ENCODE measurements around the gene CCSER1.

Gene CCSER1

GRCh38 chr4:90598741-90599140 is 471.5 kb downstream of the CCSER1 start:
- Histone ChIP-seq H2AFZ (ENCODE audit: low read depth, low read length) (no peak overlapping the region), H3K4me3 (ENCODE audit: low read depth in 1 of 2, low read length in 2 of 2) (no peak overlapping the region), H3K9me3 (ENCODE audit: insufficient read depth, low read length, severe bottlenecking) (no peaks in the 10 kb centered on the region), H3K9ac (ENCODE audit: low read depth, low read length) (no peak overlapping the region), H3K27ac (ENCODE audit: low read length) (no peak overlapping the region), H3K4me2 (ENCODE audit: insufficient read depth, low read length) (no peak overlapping the region), H3K27me3 (ENCODE audit: insufficient read depth, low read length, poor library complexity) (no peaks in the 10 kb centered on the region), H4K20me1 (ENCODE audit: insufficient read depth, low read length) (no peaks in the 10 kb centered on the region), H3K36me3 (ENCODE audit: insufficient read depth, low read length) (no peaks in the 10 kb centered on the region), H3K79me2 (ENCODE audit: insufficient read depth, low read length) (no peaks in the 10 kb centered on the region), H3K4me1 (ENCODE audit: insufficient read depth, low read length) (no peaks in the 10 kb centered on the region)
- DNase-seq: no peak
- ATAC-seq (ENCODE audit: insufficient read depth, low read depth): no peak
- TF ChIP-seq CTCF (IDR thresholded peaks at IDR 0.05; ENCODE audit: borderline replicate concordance, extremely low read depth, low read length, poor library complexity, severe bottlenecking) (no peak), EZH2 (IDR thresholded peaks at IDR 0.05; ENCODE audit: borderline replicate concordance, low read depth, low read length, severe bottlenecking) (no peak)

GRCh38 chr4:90602726-90603125 is 475.5 kb downstream of the CCSER1 start:
- no peak overlapping the region for H3K4me3 ChIP-seq (ENCODE audit: low read depth in 1 of 2, low read length in 2 of 2)
- H3K27me3 ChIP-seq (ENCODE audit: insufficient read depth, low read length, poor library complexity): no peaks in the 10 kb centered on the region
- no peak overlapping the region for H3K27ac ChIP-seq (ENCODE audit: low read length)
- no peak overlapping the region for H3K4me2 ChIP-seq (ENCODE audit: insufficient read depth, low read length)
- ATAC-seq (ENCODE audit: insufficient read depth, low read depth) (no peak), DNase-seq (no peak)
- no peaks in the 10 kb centered on the region for H4K20me1 ChIP-seq (ENCODE audit: insufficient read depth, low read length)
- no peaks in the 10 kb centered on the region for H3K79me2 ChIP-seq (ENCODE audit: insufficient read depth, low read length)
- H3K36me3 ChIP-seq (ENCODE audit: insufficient read depth, low read length): no peaks in the 10 kb centered on the region
- TF ChIP-seq CTCF (IDR thresholded peaks at IDR 0.05; ENCODE audit: borderline replicate concordance, extremely low read depth, low read length, poor library complexity, severe bottlenecking): no peak
- H2AFZ ChIP-seq (ENCODE audit: low read depth, low read length): no peak overlapping the region
- no peaks in the 10 kb centered on the region for H3K4me1 ChIP-seq (ENCODE audit: insufficient read depth, low read length)
- H3K9ac ChIP-seq (ENCODE audit: low read depth, low read length): no peak overlapping the region
- no peaks in the 10 kb centered on the region for H3K9me3 ChIP-seq (ENCODE audit: insufficient read depth, low read length, severe bottlenecking)

GRCh38 chr4:90603540-90603939 is 476.3 kb downstream of the CCSER1 start:
- no peak for TF ChIP-seq CTCF (IDR thresholded peaks at IDR 0.05; ENCODE audit: borderline replicate concordance, extremely low read depth, low read length, poor library complexity, severe bottlenecking)
- TF ChIP-seq EZH2 (IDR thresholded peaks at IDR 0.05; ENCODE audit: borderline replicate concordance, low read depth, low read length, severe bottlenecking): no peak

GRCh38 chr4:90606781-90607180 is 479.6 kb downstream of the CCSER1 start:
- H3K4me2 ChIP-seq (ENCODE audit: insufficient read depth, low read length): no peak overlapping the region
- H2AFZ ChIP-seq (ENCODE audit: low read depth, low read length): no peak overlapping the region
- ATAC-seq (ENCODE audit: insufficient read depth, low read depth) (no peak), DNase-seq (no peak)
- H3K9me3 ChIP-seq (ENCODE audit: insufficient read depth, low read length, severe bottlenecking): no peaks in the 10 kb centered on the region
- H3K27me3 ChIP-seq (ENCODE audit: insufficient read depth, low read length, poor library complexity): no peaks in the 10 kb centered on the region
- no peak overlapping the region for H3K9ac ChIP-seq (ENCODE audit: low read depth, low read length)
- H3K27ac ChIP-seq (ENCODE audit: low read length): no peak overlapping the region
- TF ChIP-seq EZH2 (IDR thresholded peaks at IDR 0.05; ENCODE audit: borderline replicate concordance, low read depth, low read length, severe bottlenecking) (no peak), CTCF (IDR thresholded peaks at IDR 0.05; ENCODE audit: borderline replicate concordance, extremely low read depth, low read length, poor library complexity, severe bottlenecking) (no peak)
- no peak overlapping the region for H3K4me3 ChIP-seq (ENCODE audit: low read depth in 1 of 2, low read length in 2 of 2)
- no peaks in the 10 kb centered on the region for H3K79me2 ChIP-seq (ENCODE audit: insufficient read depth, low read length)
- no peaks in the 10 kb centered on the region for H4K20me1 ChIP-seq (ENCODE audit: insufficient read depth, low read length)
- H3K4me1 ChIP-seq (ENCODE audit: insufficient read depth, low read length): no peaks in the 10 kb centered on the region
- H3K36me3 ChIP-seq (ENCODE audit: insufficient read depth, low read length): no peaks in the 10 kb centered on the region

More at GRCh38 chr4:90603540-90603939, 476.3 kb downstream of the CCSER1 start:
- Histone ChIP-seq H3K79me2 (ENCODE audit: insufficient read depth, low read length) (no peaks in the 10 kb centered on the region), H3K9ac (ENCODE audit: low read depth, low read length) (no peak overlapping the region), H3K9me3 (ENCODE audit: insufficient read depth, low read length, severe bottlenecking) (no peaks in the 10 kb centered on the region), H2AFZ (ENCODE audit: low read depth, low read length) (no peak overlapping the region), H3K27me3 (ENCODE audit: insufficient read depth, low read length, poor library complexity) (no peaks in the 10 kb centered on the region), H3K4me2 (ENCODE audit: insufficient read depth, low read length) (no peak overlapping the region), H4K20me1 (ENCODE audit: insufficient read depth, low read length) (no peaks in the 10 kb centered on the region), H3K4me3 (ENCODE audit: low read depth in 1 of 2, low read length in 2 of 2) (no peak overlapping the region), H3K27ac (ENCODE audit: low read length) (no peak overlapping the region), H3K4me1 (ENCODE audit: insufficient read depth, low read length) (no peaks in the 10 kb centered on the region), H3K36me3 (ENCODE audit: insufficient read depth, low read length) (no peaks in the 10 kb centered on the region)
- DNase-seq (no peak), ATAC-seq (ENCODE audit: insufficient read depth, low read depth) (no peak)
